DOHH2 (cell line): ENCODE results near the gene OMP.

ENCODE experiments used
- H3F3A ChIP-seq: fragments of 200-600 bp; sonication (generic), shearing (Covaris generic); 2 replicates; pipeline ENCODE4 v1.6.0; 2016; ENCODE audit warnings: antibody characterized with exemption, mild to moderate bottlenecking; ENCODE audit not compliant: control insufficient read depth, insufficient read depth
- H3K27ac ChIP-seq: fragments of 200-600 bp; sonication (generic); 2 replicates; pipeline ENCODE4 v1.5.1; 2014; ENCODE audit warnings: low read depth, mild to moderate bottlenecking, low read length, moderate library complexity
- H3K27me3 ChIP-seq: fragments of 200-600 bp; sonication (generic); 2 replicates; pipeline ENCODE4 v1.6.1; 2014; ENCODE audit warnings: mild to moderate bottlenecking, low read length, mixed read lengths; ENCODE audit not compliant: control insufficient read depth
- H3K36me3 ChIP-seq: fragments of 200-600 bp; sonication (generic); 2 replicates; pipeline ENCODE4 v1.6.1; 2014; ENCODE audit warnings: mild to moderate bottlenecking, low read length, moderate library complexity, mixed read lengths; ENCODE audit not compliant: control insufficient read depth
- H3K4me1 ChIP-seq: fragments of 200-600 bp; sonication (generic); 2 replicates; pipeline ENCODE4 v1.6.1; 2014; ENCODE audit warnings: mild to moderate bottlenecking, low read length, mixed read lengths; ENCODE audit not compliant: control insufficient read depth
- H3K4me2 ChIP-seq: fragments of 200-600 bp; sonication (generic); 2 replicates; pipeline ENCODE4 v1.6.0; 2014; ENCODE audit warnings: mild to moderate bottlenecking, low read length, moderate library complexity
- H3K4me3 ChIP-seq: fragments of 200-600 bp; sonication (generic); 2 replicates; pipeline ENCODE4 v1.5.1; 2014; ENCODE audit warnings: mild to moderate bottlenecking, low read length, mixed read lengths
- H3K79me2 ChIP-seq: fragments of 200-600 bp; sonication (generic); 2 replicates; pipeline ENCODE4 v1.6.1; 2014; ENCODE audit warnings: mild to moderate bottlenecking, low read length, mixed read lengths; ENCODE audit not compliant: control insufficient read depth
- H3K9me2 ChIP-seq: fragments of 200-600 bp; sonication (generic); replicated peaks from 2 replicates; pipeline ENCODE4 v1.6.1; 2014; ENCODE audit warnings: mild to moderate bottlenecking, low read length, mixed read lengths; ENCODE audit not compliant: control insufficient read depth
- H3K9me3 ChIP-seq: fragments of 200-600 bp; sonication (generic); 2 replicates; pipeline ENCODE4 v1.6.1; 2014; ENCODE audit warnings: antibody characterized with exemption, low read length, mixed read lengths; ENCODE audit not compliant: control insufficient read depth, insufficient read depth
- H4K20me1 ChIP-seq: fragments of 200-600 bp; sonication (generic); 2 replicates; pipeline ENCODE4 v1.6.0; 2014; ENCODE audit warnings: low read depth, mild to moderate bottlenecking, antibody characterized with exemption, low read length, moderate library complexity; ENCODE audit not compliant: control insufficient read depth, insufficient read depth
- EZH2phosphoT487 ChIP-seq: fragments of 200-600 bp; sonication (generic); IDR thresholded peaks from 2 replicates; pipeline ENCODE4 v1.6.1; 2017; ENCODE audit warnings: borderline replicate concordance, mild to moderate bottlenecking, antibody characterized with exemption, low read length, moderate library complexity, mixed read lengths
- TF ChIP-seq, protein P1 (sequence below): fragments of 200-600 bp; sonication (generic); IDR thresholded peaks from one replicate; pipeline ENCODE4 v1.5.1; 2014; ENCODE audit warnings: antibody characterized with exemption, mild to moderate bottlenecking, low read depth, low read length; ENCODE audit not compliant: poor library complexity, severe bottlenecking

OMP gene

DNA sequence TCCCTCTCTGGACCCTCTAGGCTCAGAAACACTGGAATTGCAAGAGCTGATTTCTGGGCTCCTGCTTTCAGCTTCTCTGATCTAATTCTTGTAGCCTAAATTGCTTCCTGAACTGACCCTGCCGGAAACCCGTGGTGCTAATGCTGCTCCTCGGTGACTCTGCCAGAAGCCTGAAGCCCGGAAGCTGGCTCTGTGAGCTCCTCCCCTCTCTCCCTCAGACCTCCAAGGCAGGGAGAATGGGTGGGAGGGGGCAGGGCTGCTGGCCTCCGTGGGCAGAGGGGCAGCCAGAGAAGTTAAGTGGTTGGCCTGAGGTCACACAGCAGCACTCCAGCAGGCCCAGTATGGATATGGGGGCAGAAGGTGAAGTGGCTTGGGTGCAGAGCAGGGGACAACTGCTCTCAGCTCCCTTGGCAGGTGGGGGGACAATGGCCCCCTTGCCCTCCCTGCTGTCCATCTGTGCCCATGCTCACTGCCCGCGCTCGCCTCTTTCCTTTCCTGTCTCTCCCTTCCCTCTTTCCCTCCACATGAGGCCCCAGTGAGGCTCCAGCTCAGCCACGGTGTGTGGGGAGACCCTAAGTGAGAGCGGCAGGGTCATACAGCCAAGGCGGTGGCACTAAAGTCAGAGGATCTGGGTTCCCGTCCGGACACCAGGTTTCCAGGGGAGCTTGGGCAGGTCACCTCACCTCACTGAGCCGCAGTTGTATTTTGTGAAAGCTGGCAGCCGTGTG lies 19.6 kb upstream of the OMP start:
- H3K27ac ChIP-seq: no peak overlapping the region

DNA sequence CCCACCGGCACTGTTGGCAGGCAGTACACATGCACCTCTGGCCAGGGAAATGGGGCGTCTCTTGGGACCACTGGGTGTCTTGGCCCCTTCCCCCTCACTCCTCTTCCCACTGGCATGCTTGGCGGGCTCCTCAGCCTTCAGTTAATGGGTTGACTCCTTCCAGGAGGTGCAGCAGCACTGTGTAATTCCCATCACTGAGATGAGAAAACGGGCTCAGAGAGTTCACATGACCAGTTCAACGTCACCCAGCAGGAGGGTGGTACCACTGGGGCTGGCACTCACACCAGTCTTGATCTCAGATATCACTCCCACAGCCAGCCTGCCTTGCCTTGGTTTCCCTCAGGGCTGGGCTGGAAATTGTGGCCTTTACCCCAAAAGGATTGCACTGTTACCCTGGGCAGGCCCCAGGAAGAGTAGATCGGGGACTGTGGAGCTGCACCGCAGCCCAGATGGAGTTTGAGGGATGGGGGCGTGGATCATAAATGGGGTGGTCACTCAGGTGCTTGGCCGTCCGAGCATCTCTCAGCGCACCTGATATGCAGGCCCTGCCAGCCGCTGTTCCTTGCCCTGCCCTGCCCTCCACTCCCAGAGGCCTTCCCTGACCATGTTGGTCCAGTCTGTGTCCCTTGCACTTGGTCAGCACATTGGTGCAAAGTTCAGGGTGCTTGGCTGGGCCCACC lies 18.9 kb upstream of the OMP start:
- no peaks in the 10 kb centered on the region for H3K9me2 ChIP-seq
- peaks cover 10% of the 10 kb centered on the region for H3K4me1 ChIP-seq
- H3K4me3 ChIP-seq: no peak overlapping the region
- H3K27me3 ChIP-seq: no peaks in the 10 kb centered on the region
- no peaks in the 10 kb centered on the region for H3K36me3 ChIP-seq
- TF ChIP-seq EZH2phosphoT487: no peak
- TF ChIP-seq, protein P1, sequence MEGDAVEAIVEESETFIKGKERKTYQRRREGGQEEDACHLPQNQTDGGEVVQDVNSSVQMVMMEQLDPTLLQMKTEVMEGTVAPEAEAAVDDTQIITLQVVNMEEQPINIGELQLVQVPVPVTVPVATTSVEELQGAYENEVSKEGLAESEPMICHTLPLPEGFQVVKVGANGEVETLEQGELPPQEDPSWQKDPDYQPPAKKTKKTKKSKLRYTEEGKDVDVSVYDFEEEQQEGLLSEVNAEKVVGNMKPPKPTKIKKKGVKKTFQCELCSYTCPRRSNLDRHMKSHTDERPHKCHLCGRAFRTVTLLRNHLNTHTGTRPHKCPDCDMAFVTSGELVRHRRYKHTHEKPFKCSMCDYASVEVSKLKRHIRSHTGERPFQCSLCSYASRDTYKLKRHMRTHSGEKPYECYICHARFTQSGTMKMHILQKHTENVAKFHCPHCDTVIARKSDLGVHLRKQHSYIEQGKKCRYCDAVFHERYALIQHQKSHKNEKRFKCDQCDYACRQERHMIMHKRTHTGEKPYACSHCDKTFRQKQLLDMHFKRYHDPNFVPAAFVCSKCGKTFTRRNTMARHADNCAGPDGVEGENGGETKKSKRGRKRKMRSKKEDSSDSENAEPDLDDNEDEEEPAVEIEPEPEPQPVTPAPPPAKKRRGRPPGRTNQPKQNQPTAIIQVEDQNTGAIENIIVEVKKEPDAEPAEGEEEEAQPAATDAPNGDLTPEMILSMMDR: no peak
- no peaks in the 10 kb centered on the region for H3K79me2 ChIP-seq
- H3F3A ChIP-seq: no peaks in the 10 kb centered on the region
- H3K4me2 ChIP-seq: no peak overlapping the region
- no peak overlapping the region for H3K27ac ChIP-seq
- H3K9me3 ChIP-seq: no peaks in the 10 kb centered on the region
- no peaks in the 10 kb centered on the region for H4K20me1 ChIP-seq

More for the DNA sequence above, 19.6 kb upstream of the OMP start:
- TF ChIP-seq, protein P1: no peak
- TF ChIP-seq EZH2phosphoT487: no peak
- no peaks in the 10 kb centered on the region for H3K9me3 ChIP-seq
- no peaks in the 10 kb centered on the region for H3F3A ChIP-seq
- no peak overlapping the region for H3K4me3 ChIP-seq
- no peaks in the 10 kb centered on the region for H3K79me2 ChIP-seq
- H3K27me3 ChIP-seq: no peaks in the 10 kb centered on the region
- peaks cover 10% of the 10 kb centered on the region for H3K4me1 ChIP-seq
- no peak overlapping the region for H3K4me2 ChIP-seq
- no peaks in the 10 kb centered on the region for H3K36me3 ChIP-seq
- no peaks in the 10 kb centered on the region for H3K9me2 ChIP-seq
- no peaks in the 10 kb centered on the region for H4K20me1 ChIP-seq

DNA sequence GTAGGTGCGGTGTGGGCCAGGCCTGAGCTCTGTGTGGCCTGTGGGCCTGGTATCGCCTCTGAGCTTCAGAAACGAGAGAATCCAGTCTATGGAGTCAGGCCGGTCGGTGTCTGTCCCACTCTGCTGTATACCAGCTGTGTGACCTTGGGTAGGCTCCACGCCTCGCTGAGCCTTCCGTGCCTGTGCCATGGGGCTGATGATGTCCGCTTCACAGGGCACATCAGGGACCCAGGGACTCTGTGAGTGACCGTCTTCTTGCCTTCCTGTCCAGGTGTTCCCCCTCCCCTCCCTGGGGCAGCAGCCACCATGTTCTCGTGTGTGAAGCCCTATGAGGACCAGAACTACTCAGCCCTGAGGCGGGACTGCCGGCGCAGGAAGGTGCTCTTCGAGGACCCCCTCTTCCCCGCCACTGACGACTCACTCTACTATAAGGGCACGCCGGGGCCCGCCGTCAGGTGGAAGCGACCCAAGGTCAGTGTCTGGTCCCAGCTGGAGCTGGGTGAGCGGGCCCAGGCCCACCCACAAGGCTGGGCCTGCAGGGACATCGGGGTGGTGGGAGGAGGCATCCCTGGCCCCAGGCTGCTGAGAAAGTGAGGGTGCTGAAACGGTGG lies 18.0 kb upstream of the OMP start:
- TF ChIP-seq, protein P1: no peak
- no peak for TF ChIP-seq EZH2phosphoT487

More for the DNA sequence above, 18.0 kb upstream of the OMP start:
- Histone ChIP-seq H3K79me2 (no peaks in the 10 kb centered on the region), H3K4me2 (no peak overlapping the region), H3K9me2 (no peaks in the 10 kb centered on the region), H3K27ac (no peak overlapping the region), H4K20me1 (no peaks in the 10 kb centered on the region), H3K27me3 (no peaks in the 10 kb centered on the region), H3K9me3 (no peaks in the 10 kb centered on the region), H3K4me1 (peaks cover 8% of the 10 kb centered on the region), H3K36me3 (no peaks in the 10 kb centered on the region), H3K4me3 (no peak overlapping the region), H3F3A (no peaks in the 10 kb centered on the region)
